HG03025 (cell line): ENCODE data around the gene UNK.

Experiments used
- ATAC-seq: cut with Tn5 transposase; IDR thresholded peaks from one replicate; pipeline ENCODE4 v1.9.1; 2021; ENCODE audit warnings: mild to moderate bottlenecking, moderate library complexity; ENCODE audit not compliant: unreplicated experiment, low FRiP score

UNK gene

DNA sequence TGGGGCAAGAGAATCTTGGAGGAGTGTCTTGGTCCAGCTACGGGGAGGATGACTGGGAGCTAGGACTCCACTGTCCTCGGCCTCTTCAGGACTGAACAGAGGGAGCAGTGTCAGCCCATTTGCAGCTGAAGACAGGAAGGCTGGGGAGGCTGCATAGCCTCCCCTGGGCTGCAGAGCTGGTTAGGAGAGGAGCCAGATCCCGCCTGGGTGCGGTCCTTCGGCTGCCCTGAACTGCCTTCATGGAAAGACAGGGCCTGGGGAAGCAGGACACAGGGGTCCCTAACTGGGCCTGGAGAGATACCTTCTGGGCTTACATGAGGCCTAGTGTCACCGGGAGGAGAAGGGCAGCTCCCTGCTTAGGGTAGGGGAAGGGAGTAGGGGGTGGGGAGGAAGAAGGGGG lies 33.0 kb downstream of the UNK start:
- no peak for ATAC-seq

- no peak for ATAC-seq
Observed at GRCh38 chr17:75818326-75818885, 33.8 kb downstream of the UNK start.

DNA sequence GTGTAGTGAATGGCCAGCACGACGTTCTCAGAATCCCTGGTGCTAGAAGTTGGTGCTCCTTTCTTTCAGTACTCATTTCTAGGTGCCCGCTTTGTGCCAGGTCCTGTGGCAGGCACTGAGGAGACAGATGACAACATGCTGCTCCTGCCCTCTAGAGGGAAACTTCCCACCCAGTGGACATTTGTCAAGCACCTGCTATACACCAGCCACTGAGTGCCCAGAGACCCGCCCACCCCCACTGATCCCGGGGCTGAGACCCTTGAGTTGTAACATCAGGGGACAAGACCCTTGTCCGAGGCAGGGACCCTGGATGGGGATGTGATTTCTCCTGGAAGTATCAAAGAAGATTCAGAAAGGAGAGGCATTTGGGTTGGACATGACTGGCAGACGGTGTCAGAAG lies 34.5 kb downstream of the UNK start:
- ATAC-seq, result no peak

DNA sequence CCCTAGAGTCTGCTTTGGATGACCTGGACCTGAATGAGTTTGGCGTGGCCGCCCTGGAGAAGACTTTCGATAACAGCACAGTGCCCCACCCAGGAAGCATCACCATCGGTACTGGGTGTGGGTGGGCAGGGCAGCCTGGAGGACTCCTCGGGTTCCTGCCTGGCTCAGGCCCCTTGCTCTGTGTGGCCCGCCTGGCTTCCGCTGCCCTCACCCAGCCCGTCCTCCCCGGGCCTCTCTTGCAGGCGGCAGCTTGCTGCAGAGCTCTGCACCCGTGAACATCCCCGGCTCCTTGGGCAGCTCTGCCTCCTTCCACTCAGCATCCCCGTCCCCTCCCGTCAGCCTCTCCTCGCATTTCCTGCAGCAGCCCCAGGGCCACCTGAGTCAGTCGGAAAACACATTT lies 35.1 kb downstream of the UNK start:
- ATAC-seq, result no peak

DNA sequence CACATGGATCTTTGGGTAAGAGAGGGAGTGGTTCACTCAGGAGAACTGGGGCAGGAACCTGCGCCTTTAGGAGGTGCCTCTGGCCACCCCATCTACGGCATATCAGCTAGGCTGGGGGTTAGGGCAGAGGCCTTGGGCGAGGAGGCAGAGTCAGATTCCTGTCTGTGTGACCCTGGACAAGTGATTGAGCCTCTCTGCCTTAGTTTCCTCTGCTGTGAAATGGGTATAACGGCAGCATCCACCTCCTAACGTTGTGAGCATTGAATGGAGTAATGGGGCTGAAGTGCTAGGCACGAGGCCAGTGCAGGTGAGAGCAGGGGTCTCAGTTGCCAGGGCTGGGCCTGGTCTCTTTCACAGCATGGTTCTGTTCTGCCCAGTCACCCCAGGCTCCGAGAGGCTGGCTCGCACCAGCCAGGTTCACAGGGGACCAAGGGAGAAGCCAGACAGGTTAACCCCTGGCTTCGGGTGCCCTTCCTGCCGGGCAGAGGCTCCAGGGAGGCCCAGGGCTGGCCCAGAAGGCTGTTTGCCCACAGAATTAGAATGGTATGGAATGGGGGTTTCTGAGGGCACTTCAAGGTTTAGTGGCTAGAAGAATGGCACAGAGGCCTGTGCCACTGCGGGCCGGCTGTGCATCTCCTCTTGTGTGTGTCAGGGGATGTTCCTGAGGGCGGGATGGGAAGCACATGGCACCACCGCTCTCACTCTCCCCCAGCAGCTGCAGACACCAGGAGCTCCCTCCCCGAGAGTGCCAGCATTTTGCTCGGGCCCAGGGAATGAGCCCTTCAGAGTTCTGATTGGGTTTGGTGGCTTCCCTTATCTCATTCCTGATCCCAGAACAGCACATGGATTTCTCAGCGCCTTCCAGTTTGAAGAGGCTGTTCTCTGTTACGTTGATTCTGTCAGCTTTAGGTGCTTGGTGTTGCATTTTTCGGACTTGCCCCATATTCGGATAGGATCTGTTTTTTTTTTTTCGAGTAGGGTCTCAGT lies 35.8 kb downstream of the UNK start:
- ATAC-seq, result no peak

DNA sequence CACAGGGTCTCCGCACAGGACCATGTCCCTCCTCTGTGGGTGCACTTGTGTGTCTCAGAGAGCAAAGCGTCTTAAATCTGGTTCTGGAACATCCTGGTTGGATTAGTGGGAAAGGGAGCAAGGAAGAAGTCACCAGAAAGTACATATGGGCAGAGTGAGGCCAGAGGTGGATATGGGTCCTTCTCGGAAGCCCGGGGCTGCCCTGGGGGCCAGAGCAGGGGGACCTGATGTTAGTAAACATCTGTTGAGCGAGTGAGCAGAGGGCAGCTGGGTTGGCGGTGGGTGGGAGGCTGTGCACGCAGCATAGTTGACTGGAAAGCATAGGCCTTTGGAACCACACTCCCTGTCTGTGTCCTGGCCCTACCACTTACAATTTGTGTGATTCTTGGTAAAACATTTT lies 36.9 kb downstream of the UNK start:
- ATAC-seq, result no peak

DNA sequence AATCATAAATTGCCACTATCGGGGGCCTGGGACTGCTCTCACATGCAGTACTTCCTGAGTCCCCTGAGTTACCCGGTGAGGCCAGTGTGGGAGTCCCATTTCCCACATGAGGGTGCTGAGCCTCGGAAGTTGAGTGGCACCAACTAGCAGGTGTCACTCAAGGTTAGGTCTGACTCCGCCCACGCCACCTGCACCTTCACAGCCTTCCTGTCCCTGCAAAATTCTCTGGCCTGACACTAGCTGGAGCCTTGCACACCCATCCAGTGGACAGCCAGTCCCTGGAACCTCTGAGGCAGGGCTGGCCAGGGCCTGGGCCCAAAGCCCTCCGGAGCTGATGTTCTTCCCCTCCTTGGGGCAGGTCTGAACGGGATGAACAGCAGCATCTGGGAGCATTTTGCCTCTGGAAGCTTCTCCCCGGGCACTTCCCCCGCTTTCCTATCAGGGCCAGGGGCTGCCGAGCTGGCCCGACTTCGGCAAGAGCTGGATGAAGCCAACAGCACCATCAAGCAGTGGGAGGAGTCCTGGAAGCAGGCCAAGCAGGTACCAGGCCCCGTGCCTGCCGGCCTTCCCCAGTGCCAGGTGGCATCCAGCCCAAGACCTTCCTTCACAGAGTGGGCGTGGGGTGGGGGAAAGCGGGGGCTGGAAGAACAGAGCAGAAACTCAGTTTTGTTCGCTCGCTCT lies 37.7 kb downstream of the UNK start:
- no peak for ATAC-seq

- no peak for ATAC-seq
Observed at GRCh38 chr17:75822800-75823166, 38.2 kb downstream of the UNK start.

- no peak for ATAC-seq
Observed at GRCh38 chr17:75823257-75824041, 38.8 kb downstream of the UNK start.

- no peak for ATAC-seq
Observed at GRCh38 chr17:75824050-75824552, 39.5 kb downstream of the UNK start.

DNA sequence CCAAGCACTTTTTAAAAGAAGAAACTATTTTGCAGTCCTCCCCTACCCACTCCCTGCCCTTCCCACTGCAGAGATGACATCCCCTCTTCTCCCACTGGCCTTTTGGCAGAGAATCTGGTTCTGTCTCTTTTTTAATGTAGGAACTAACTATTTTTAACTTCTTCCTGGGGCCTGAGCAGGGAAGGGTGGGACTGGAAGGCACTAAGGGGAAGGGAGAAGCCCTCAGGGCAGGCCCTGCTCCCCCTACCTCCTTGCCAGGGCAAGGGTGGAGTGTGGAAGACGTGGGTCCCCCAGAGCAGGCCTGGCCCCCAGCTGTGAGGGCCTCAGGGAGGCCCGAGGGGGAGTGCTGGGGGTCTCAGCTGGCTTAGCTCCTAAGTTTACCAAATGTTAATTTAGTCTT lies 40.1 kb downstream of the UNK start:
- no peak for ATAC-seq

GRCh38 chr17:75825149-75825552 lies 40.5 kb downstream of the UNK start:
- no peak for ATAC-seq

DNA sequence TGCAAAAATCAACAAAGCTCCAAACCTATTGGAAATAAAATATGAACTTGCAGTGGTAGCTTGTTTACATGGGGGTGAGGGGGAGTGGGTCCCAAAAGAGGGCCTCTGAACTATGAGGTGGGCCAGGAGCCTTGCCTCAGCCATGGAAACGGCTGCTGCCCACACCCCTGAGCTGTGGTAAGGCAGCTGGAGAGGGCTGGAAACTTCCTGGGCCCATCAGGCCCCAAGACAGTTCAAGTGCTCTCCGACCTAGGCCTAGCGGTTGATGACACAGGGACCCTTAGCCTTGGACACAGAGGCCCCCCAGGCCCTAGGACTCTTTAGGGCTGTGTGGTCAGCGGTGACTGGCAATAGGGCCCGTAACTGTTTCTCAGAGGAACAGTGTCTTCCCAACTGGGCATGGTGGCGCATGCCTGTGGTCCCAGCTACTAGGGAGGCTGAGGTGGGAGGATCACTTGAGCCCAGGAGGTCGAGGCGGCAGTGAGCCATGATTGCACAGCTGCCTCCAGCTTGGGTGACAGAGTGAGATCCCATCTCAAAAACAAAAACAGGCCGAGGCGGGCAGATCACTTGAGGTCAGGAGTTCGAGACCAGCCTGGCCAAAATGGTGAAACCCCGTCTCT lies 41.3 kb downstream of the UNK start:
- ATAC-seq, result no peak

DNA sequence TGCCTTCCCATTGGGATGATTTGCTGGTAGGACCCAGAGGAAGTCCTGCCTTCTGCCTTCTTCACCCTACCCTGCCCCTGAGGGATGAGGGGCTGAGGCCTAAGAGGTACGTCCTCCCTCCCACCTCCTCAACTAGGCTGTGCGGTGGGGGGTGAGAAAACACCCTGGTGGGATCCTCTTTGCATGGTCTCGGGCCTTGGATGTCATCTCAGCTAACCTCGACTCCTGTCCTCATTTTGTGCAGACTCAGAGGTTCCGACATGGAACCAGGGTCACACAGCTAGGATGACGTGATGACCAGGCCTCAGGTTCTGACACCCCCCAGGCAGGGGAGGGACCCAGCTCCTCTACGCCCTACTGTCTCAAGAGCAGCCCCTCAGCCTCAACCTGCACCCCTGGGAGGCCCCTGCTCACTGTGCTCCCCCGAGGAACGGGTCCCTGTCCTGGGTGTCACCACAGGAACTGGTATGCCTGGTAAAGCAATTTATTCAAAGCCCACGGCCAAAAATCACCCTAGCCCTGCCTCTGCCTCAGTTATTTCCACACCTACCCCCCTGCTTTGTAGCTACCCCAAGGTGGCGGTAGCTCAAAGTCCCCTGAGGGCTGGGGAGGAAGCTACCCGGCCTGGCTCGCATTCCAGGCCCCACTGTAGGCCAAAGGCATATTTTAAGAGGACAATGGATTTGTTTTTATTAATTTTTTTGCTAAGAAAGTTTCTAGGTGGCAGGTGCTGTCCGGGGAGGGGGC lies 42.1 kb downstream of the UNK start:
- ATAC-seq, result no peak

DNA sequence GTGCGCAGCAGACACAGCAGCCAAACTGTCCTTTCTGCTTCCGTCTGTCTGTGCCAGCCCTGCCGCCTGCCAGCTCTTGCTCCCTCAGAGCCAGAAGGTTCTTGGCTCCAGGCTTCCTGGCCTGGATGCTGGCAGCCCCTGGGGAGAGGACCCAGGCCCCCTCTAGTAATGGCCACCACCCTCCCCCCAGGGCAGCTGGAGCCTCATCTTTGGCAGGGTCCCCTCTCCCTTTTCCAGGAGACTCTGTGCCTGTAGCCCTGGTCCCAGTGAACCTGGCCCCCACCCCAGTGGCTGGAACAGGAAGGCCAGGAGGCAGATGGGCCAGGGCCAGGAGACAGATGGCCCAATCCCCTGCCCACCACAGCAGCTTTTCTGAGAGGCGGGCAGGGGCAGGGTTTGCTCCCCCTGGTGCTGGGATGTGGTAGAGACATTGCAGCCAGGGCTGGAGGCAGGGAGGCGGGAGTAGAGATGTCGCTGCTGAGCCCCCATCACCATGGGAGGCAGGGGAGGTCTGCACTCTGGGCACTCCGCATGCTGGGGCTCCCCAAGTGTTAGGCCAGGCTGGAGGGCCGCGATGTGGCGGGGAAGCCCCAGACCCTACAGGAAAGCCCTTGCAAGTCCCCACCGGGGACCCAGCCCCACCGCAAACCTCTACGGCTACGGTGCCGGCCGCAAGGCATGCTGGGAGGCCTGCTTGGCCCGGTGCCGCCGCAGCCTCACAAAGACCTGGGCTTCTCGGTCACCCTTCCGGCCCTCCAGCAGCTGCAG lies 42.9 kb downstream of the UNK start:
- ATAC-seq, result no peak

DNA sequence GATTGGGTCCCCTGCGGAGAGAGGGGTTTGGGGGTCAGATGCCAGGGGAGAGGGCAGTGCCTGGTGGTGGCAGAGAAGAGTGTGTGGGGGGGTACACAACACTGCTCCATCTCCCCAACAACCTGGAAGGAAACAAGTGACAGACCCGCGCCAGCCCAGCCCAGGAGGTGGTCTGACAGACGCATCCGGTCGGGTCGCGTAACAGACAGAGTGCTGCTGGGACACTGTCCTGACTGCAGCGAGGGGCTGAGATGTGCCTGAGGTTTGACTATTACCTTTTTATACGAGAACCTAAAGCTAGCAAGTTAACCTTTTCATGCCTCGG lies 43.4 kb downstream of the UNK start:
- no peak for ATAC-seq

DNA sequence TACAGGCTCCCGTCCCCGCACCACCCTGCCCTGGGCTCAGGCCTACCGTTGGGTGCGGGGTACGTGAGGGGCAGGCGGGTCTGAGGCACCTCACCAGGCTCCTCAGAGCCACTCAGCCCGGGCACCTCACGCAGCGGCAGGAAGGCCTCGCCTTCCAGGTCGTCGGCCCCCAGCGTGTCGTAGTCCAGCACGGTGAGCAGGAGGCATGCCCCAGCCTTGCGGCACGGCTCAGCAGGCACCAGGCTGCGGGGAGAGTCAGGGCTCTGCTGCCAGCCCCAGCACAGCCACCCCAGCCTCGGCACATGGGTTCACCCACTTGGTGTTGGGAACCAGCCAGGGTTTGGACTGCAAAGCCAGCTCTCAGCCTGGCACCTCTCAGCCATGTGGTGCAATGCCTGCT lies 44.1 kb downstream of the UNK start:
- no peak for ATAC-seq

DNA sequence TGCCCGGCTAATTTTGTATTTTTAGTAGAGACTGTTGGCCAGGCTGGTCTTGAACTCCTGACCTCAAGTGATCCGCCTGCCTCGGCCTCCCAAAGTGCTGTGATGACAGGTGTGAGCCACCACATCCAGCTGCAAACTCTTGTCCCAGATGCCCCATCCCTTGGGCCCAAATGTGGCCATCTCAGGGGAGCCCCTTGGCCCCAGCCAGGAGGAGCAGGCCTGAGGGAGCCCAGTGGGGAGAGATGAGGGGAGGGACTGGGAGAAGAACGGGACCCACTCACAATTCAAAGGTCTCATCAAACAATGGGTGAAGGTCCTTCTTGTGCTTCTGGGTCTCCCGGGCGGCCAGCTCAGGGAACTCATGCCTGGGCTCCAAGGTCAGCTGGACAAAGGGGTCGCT lies 45.1 kb downstream of the UNK start:
- no peak for ATAC-seq
